Tibial nerve (tissue), 4 donors: ENCODE results near the gene KRTAP5-8.

Experiments
- EP300 ChIP-seq, 2 donors: sonication (generic); formaldehyde crosslinking; IDR thresholded peaks; one replicate each; pipeline ENCODE4 v1.6.1; 2017; ENCODE audit warnings: antibody characterized with exemption in 2 of 2, mild to moderate bottlenecking in 1 of 2
- TF ChIP-seq, protein P1 (sequence below), 5 experiments: fragments of 200-600 bp in 3 of 5; fragments of 450-650 bp in 2 of 5; sonication (generic) in 3 of 5; IDR thresholded peaks; one replicate each; pipeline ENCODE4 v1.5.1; 2016 to 2019; ENCODE audit warnings: antibody characterized with exemption in 5 of 5, mild to moderate bottlenecking in 3 of 5, moderate library complexity in 2 of 5

DNA sequence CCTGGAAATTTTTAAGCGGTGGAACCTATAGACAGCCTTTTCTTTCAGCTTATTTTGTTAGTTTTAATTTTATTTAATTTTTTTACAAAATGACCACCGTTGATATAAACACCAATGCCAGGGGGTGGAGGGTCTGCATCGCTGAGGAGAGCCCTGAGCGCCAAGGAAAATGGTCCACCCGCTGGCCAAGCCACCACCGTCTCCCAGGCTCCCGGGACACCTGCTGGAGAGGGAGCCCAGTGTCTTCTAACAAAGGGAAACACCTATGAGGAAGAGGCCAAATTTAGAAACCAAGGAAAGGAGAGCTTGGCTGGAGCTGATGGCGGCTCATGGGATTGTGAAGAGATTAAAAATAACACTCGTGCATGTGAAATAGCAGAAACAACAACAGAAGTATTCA lies 288 bp upstream of the KRTAP5-8 start:
- TF ChIP-seq EP300 (IDR thresholded peaks at IDR 0.05), result no peak
- TF ChIP-seq, protein P1, sequence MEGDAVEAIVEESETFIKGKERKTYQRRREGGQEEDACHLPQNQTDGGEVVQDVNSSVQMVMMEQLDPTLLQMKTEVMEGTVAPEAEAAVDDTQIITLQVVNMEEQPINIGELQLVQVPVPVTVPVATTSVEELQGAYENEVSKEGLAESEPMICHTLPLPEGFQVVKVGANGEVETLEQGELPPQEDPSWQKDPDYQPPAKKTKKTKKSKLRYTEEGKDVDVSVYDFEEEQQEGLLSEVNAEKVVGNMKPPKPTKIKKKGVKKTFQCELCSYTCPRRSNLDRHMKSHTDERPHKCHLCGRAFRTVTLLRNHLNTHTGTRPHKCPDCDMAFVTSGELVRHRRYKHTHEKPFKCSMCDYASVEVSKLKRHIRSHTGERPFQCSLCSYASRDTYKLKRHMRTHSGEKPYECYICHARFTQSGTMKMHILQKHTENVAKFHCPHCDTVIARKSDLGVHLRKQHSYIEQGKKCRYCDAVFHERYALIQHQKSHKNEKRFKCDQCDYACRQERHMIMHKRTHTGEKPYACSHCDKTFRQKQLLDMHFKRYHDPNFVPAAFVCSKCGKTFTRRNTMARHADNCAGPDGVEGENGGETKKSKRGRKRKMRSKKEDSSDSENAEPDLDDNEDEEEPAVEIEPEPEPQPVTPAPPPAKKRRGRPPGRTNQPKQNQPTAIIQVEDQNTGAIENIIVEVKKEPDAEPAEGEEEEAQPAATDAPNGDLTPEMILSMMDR (IDR thresholded peaks at IDR 0.05), result no peak
